ENCODE results near the gene PRG3. TPM values are rescaled to one million over a fixed set of nuclear protein-coding genes. Genes with fewer than 3 reads are reported as not detected.

The PRG3 gene
- total RNA-seq, 2 experiments from 2014 or later, result not detected

GRCh38 chr11:57402188-57403002 is 21.4 kb upstream of the PRG3 start:
- H3K4me1 Mint-ChIP-seq (ENCODE audit: low read depth), result no peaks in the 10 kb centered on the region
- peaks cover 17% of the 10 kb centered on the region for H3K36me3 Mint-ChIP-seq (ENCODE audit: low read depth)
- Histone ChIP-seq H3K36me3 (ENCODE audit: insufficient read depth, low read length) (peaks cover 10% of the 10 kb centered on the region), H3K27ac (ENCODE audit: low read depth in 1 of 2, low read length in 2 of 2) (no peak overlapping the region), H3K4me3 (ENCODE audit: low read length) (no peak overlapping the region), H3K9me3 (ENCODE audit: control insufficient read depth in 1 of 2, insufficient read depth in 1 of 2, low read length in 2 of 2) (no peaks in the 10 kb centered on the region), H3K4me1 (ENCODE audit: insufficient read depth, low read length) (peaks cover 4% of the 10 kb centered on the region), H3K27me3 (ENCODE audit: control insufficient read depth in 1 of 2, insufficient read depth in 2 of 2, low read length in 2 of 2) (no peaks in the 10 kb centered on the region)
- ChIA-PET CTCF (interaction anchor here (0.6 kb wide), 1 partner anchor 56 kb away, joined by 3 read pairs; no protein-coding TSS in a partner anchor), POLR2A (interaction anchor here (0.7 kb wide), 1 partner anchor 376 kb away, joined by 3 read pairs; no protein-coding TSS in a partner anchor)
- H3K27ac Mint-ChIP-seq, result no peak overlapping the region
- intact Hi-C loops (cut with DNase I, micrococcal nuclease), result no loop called here
- no peaks in the 10 kb centered on the region for H3K9me3 Mint-ChIP-seq
- no peaks in the 10 kb centered on the region for H3K27me3 Mint-ChIP-seq
- TF ChIP-seq, protein P1, sequence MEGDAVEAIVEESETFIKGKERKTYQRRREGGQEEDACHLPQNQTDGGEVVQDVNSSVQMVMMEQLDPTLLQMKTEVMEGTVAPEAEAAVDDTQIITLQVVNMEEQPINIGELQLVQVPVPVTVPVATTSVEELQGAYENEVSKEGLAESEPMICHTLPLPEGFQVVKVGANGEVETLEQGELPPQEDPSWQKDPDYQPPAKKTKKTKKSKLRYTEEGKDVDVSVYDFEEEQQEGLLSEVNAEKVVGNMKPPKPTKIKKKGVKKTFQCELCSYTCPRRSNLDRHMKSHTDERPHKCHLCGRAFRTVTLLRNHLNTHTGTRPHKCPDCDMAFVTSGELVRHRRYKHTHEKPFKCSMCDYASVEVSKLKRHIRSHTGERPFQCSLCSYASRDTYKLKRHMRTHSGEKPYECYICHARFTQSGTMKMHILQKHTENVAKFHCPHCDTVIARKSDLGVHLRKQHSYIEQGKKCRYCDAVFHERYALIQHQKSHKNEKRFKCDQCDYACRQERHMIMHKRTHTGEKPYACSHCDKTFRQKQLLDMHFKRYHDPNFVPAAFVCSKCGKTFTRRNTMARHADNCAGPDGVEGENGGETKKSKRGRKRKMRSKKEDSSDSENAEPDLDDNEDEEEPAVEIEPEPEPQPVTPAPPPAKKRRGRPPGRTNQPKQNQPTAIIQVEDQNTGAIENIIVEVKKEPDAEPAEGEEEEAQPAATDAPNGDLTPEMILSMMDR (IDR thresholded peaks at IDR 0.05), result no peak
- DNase-seq (no peak), ATAC-seq (ENCODE audit: poor library complexity) (no peak)
- no peak overlapping the region for H3K4me3 Mint-ChIP-seq

- POLR2A ChIA-PET, result no interaction called here
- Mint-ChIP-seq H3K36me3 (ENCODE audit: low read depth) (no peaks in the 10 kb centered on the region), H3K4me3 (no peak overlapping the region), H3K9me3 (no peaks in the 10 kb centered on the region), H3K27ac (no peak overlapping the region), H3K27me3 (no peaks in the 10 kb centered on the region), H3K4me1 (ENCODE audit: low read depth) (no peaks in the 10 kb centered on the region)
- no peak overlapping the region for H3K4me3 ChIP-seq (ENCODE audit: low read length)
- H3K9me3 ChIP-seq (ENCODE audit: control insufficient read depth in 1 of 2, insufficient read depth in 1 of 2, low read length in 2 of 2), result no peaks in the 10 kb centered on the region
- no peak for ATAC-seq (ENCODE audit: poor library complexity)
- H3K27ac ChIP-seq (ENCODE audit: low read depth in 1 of 2, low read length in 2 of 2), result no peak overlapping the region
- no peaks in the 10 kb centered on the region for H3K36me3 ChIP-seq (ENCODE audit: insufficient read depth, low read length)
- CTCF ChIA-PET, result interaction anchor here (0.6 kb wide), 1 partner anchor 819 kb away, joined by 4 read pairs; no protein-coding TSS in a partner anchor
- TF ChIP-seq, protein P1 (IDR thresholded peaks at IDR 0.05), result no peak
- DNase-seq, result no peak
- H3K27me3 ChIP-seq (ENCODE audit: control insufficient read depth in 1 of 2, insufficient read depth in 2 of 2, low read length in 2 of 2), result no peaks in the 10 kb centered on the region
- no peaks in the 10 kb centered on the region for H3K4me1 ChIP-seq (ENCODE audit: insufficient read depth, low read length)
- intact Hi-C loops (cut with DNase I, micrococcal nuclease), result no loop called here
Measured at GRCh38 chr11:57399972-57400578, 19.1 kb upstream of the PRG3 start.

- no peaks in the 10 kb centered on the region for H3K36me3 Mint-ChIP-seq (ENCODE audit: low read depth)
- no peak overlapping the region for H3K4me3 Mint-ChIP-seq
- H3K27ac ChIP-seq (ENCODE audit: low read depth in 1 of 2, low read length in 2 of 2), result no peak overlapping the region
- ChIA-PET POLR2A (no interaction called here), CTCF (interaction anchor here (0.6 kb wide), 1 partner anchor 356 kb away, joined by 3 read pairs; no protein-coding TSS in a partner anchor)
- intact Hi-C loops (cut with DNase I, micrococcal nuclease), result no loop called here
- no peaks in the 10 kb centered on the region for H3K27me3 ChIP-seq (ENCODE audit: control insufficient read depth in 1 of 2, insufficient read depth in 2 of 2, low read length in 2 of 2)
- no peaks in the 10 kb centered on the region for H3K36me3 ChIP-seq (ENCODE audit: insufficient read depth, low read length)
- no peaks in the 10 kb centered on the region for H3K4me1 ChIP-seq (ENCODE audit: insufficient read depth, low read length)
- no peak for ATAC-seq (ENCODE audit: poor library complexity)
- no peaks in the 10 kb centered on the region for H3K27me3 Mint-ChIP-seq
- DNase-seq, result no peak
- no peak overlapping the region for H3K4me3 ChIP-seq (ENCODE audit: low read length)
- H3K27ac Mint-ChIP-seq, result no peak overlapping the region
- H3K9me3 Mint-ChIP-seq, result no peaks in the 10 kb centered on the region
- no peaks in the 10 kb centered on the region for H3K4me1 Mint-ChIP-seq (ENCODE audit: low read depth)
- TF ChIP-seq, protein P1 (IDR thresholded peaks at IDR 0.05), result no peak
- H3K9me3 ChIP-seq (ENCODE audit: control insufficient read depth in 1 of 2, insufficient read depth in 1 of 2, low read length in 2 of 2), result no peaks in the 10 kb centered on the region
Measured at GRCh38 chr11:57399221-57399620, 18.3 kb upstream of the PRG3 start.
